Measurements from ENCODE around the gene ARHGAP24.

ARHGAP24 gene

GRCh38 chr4:85747882-85748491, 273.0 kb downstream of the ARHGAP24 start:
- no peaks in the 10 kb centered on the region for H3K36me3 ChIP-seq (ENCODE audit: control insufficient read depth in 1 of 2, insufficient read depth in 2 of 2, low read length in 2 of 2)
- H3K4me3 ChIP-seq (ENCODE audit: low read depth in 1 of 2, low read length in 2 of 2): no peak overlapping the region
- no peaks in the 10 kb centered on the region for H3K27me3 ChIP-seq (ENCODE audit: low read depth, low read length)
- no peak overlapping the region for H3K27ac ChIP-seq (ENCODE audit: low read length)
- no peaks in the 10 kb centered on the region for H3K4me1 ChIP-seq (ENCODE audit: control insufficient read depth in 1 of 2, insufficient read depth in 2 of 2, low read length in 2 of 2)
- H3K9me3 ChIP-seq (ENCODE audit: control insufficient read depth in 1 of 2, low read length in 2 of 2): no peaks in the 10 kb centered on the region

GRCh38 chr4:85748654-85749053, 273.7 kb downstream of the ARHGAP24 start:
- Histone ChIP-seq H3K9me3 (ENCODE audit: control insufficient read depth in 1 of 2, low read length in 2 of 2) (no peaks in the 10 kb centered on the region), H3K27ac (ENCODE audit: low read length) (no peak overlapping the region), H3K4me3 (ENCODE audit: low read depth in 1 of 2, low read length in 2 of 2) (no peak overlapping the region), H3K4me1 (ENCODE audit: control insufficient read depth in 1 of 2, insufficient read depth in 2 of 2, low read length in 2 of 2) (no peaks in the 10 kb centered on the region), H3K27me3 (ENCODE audit: low read depth, low read length) (no peaks in the 10 kb centered on the region), H3K36me3 (ENCODE audit: control insufficient read depth in 1 of 2, insufficient read depth in 2 of 2, low read length in 2 of 2) (no peaks in the 10 kb centered on the region)

- no peaks in the 10 kb centered on the region for H3K36me3 ChIP-seq (ENCODE audit: control insufficient read depth in 1 of 2, insufficient read depth in 2 of 2, low read length in 2 of 2)
These were observed 276.9 kb downstream of the ARHGAP24 start for GRCh38 chr4:85751866-85752265.

GRCh38 chr4:85755285-85755684, 280.3 kb downstream of the ARHGAP24 start:
- Histone ChIP-seq H3K4me1 (ENCODE audit: control insufficient read depth in 1 of 2, insufficient read depth in 2 of 2, low read length in 2 of 2) (peaks cover under 1 to 4% of the 10 kb centered on the region in 2 donors), H3K4me3 (ENCODE audit: low read depth in 1 of 2, low read length in 2 of 2) (no peak overlapping the region), H3K27ac (ENCODE audit: low read length) (no peak overlapping the region), H3K27me3 (ENCODE audit: low read depth, low read length) (no peaks in the 10 kb centered on the region), H3K36me3 (ENCODE audit: control insufficient read depth in 1 of 2, insufficient read depth in 2 of 2, low read length in 2 of 2) (no peaks in the 10 kb centered on the region), H3K9me3 (ENCODE audit: control insufficient read depth in 1 of 2, low read length in 2 of 2) (no peaks in the 10 kb centered on the region)

More at GRCh38 chr4:85751866-85752265, 276.9 kb downstream of the ARHGAP24 start:
- peaks cover 0 to 4% of the 10 kb centered on the region in 2 donors for H3K4me1 ChIP-seq (ENCODE audit: control insufficient read depth in 1 of 2, insufficient read depth in 2 of 2, low read length in 2 of 2)
- H3K9me3 ChIP-seq (ENCODE audit: control insufficient read depth in 1 of 2, low read length in 2 of 2): no peaks in the 10 kb centered on the region
- no peak overlapping the region for H3K27ac ChIP-seq (ENCODE audit: low read length)
- no peaks in the 10 kb centered on the region for H3K27me3 ChIP-seq (ENCODE audit: low read depth, low read length)
- no peak overlapping the region for H3K4me3 ChIP-seq (ENCODE audit: low read depth in 1 of 2, low read length in 2 of 2)

- H3K27me3 ChIP-seq (ENCODE audit: low read depth, low read length): no peaks in the 10 kb centered on the region
- H3K4me1 ChIP-seq (ENCODE audit: control insufficient read depth in 1 of 2, insufficient read depth in 2 of 2, low read length in 2 of 2): peaks cover 8 to 19% of the 10 kb centered on the region in 2 donors
- no peak overlapping the region for H3K4me3 ChIP-seq (ENCODE audit: low read depth in 1 of 2, low read length in 2 of 2)
- H3K36me3 ChIP-seq (ENCODE audit: control insufficient read depth in 1 of 2, insufficient read depth in 2 of 2, low read length in 2 of 2): no peaks in the 10 kb centered on the region
- no peaks in the 10 kb centered on the region for H3K9me3 ChIP-seq (ENCODE audit: control insufficient read depth in 1 of 2, low read length in 2 of 2)
- no peak overlapping the region for H3K27ac ChIP-seq (ENCODE audit: low read length)
These were observed 282.0 kb downstream of the ARHGAP24 start for GRCh38 chr4:85756938-85757337.

- H3K4me1 ChIP-seq (ENCODE audit: control insufficient read depth in 1 of 2, insufficient read depth in 2 of 2, low read length in 2 of 2): peaks cover 23 to 33% of the 10 kb centered on the region in 2 donors
- no peaks in the 10 kb centered on the region for H3K36me3 ChIP-seq (ENCODE audit: control insufficient read depth in 1 of 2, insufficient read depth in 2 of 2, low read length in 2 of 2)
- no peak overlapping the region for H3K27ac ChIP-seq (ENCODE audit: low read length)
- no peaks in the 10 kb centered on the region for H3K27me3 ChIP-seq (ENCODE audit: low read depth, low read length)
- H3K4me3 ChIP-seq (ENCODE audit: low read depth in 1 of 2, low read length in 2 of 2): no peak overlapping the region
- no peaks in the 10 kb centered on the region for H3K9me3 ChIP-seq (ENCODE audit: control insufficient read depth in 1 of 2, low read length in 2 of 2)
These were observed 284.4 kb downstream of the ARHGAP24 start for GRCh38 chr4:85759388-85759787.

GRCh38 chr4:85760511-85760910, 285.6 kb downstream of the ARHGAP24 start:
- H3K27me3 ChIP-seq (ENCODE audit: low read depth, low read length): no peaks in the 10 kb centered on the region
- H3K36me3 ChIP-seq (ENCODE audit: control insufficient read depth in 1 of 2, insufficient read depth in 2 of 2, low read length in 2 of 2): no peaks in the 10 kb centered on the region
- H3K9me3 ChIP-seq (ENCODE audit: control insufficient read depth in 1 of 2, low read length in 2 of 2): no peaks in the 10 kb centered on the region
- no peak overlapping the region for H3K27ac ChIP-seq (ENCODE audit: low read length)
- no peak overlapping the region for H3K4me3 ChIP-seq (ENCODE audit: low read depth in 1 of 2, low read length in 2 of 2)
- H3K4me1 ChIP-seq (ENCODE audit: control insufficient read depth in 1 of 2, insufficient read depth in 2 of 2, low read length in 2 of 2): peaks cover 23 to 30% of the 10 kb centered on the region in 2 donors

- peak overlapping the region; percentile 52 for H3K27ac ChIP-seq (ENCODE audit: low read length)
- peak overlapping the region in 1 of 2 donors; percentile 24 for H3K4me3 ChIP-seq (ENCODE audit: low read depth in 1 of 2, low read length in 2 of 2)
- H3K27me3 ChIP-seq (ENCODE audit: low read depth, low read length): no peaks in the 10 kb centered on the region
- H3K36me3 ChIP-seq (ENCODE audit: control insufficient read depth in 1 of 2, insufficient read depth in 2 of 2, low read length in 2 of 2): no peaks in the 10 kb centered on the region
- peaks cover 23 to 30% of the 10 kb centered on the region in 2 donors for H3K4me1 ChIP-seq (ENCODE audit: control insufficient read depth in 1 of 2, insufficient read depth in 2 of 2, low read length in 2 of 2)
- H3K9me3 ChIP-seq (ENCODE audit: control insufficient read depth in 1 of 2, low read length in 2 of 2): no peaks in the 10 kb centered on the region
These were observed 287.0 kb downstream of the ARHGAP24 start for GRCh38 chr4:85761803-85762528.

GRCh38 chr4:85762529-85762871, 287.6 kb downstream of the ARHGAP24 start:
- Histone ChIP-seq H3K4me1 (ENCODE audit: control insufficient read depth in 1 of 2, insufficient read depth in 2 of 2, low read length in 2 of 2) (peaks cover 23 to 30% of the 10 kb centered on the region in 2 donors), H3K4me3 (ENCODE audit: low read depth in 1 of 2, low read length in 2 of 2) (no peak overlapping the region), H3K27ac (ENCODE audit: low read length) (peak overlapping the region; percentile 52), H3K36me3 (ENCODE audit: control insufficient read depth in 1 of 2, insufficient read depth in 2 of 2, low read length in 2 of 2) (no peaks in the 10 kb centered on the region), H3K9me3 (ENCODE audit: control insufficient read depth in 1 of 2, low read length in 2 of 2) (no peaks in the 10 kb centered on the region), H3K27me3 (ENCODE audit: low read depth, low read length) (no peaks in the 10 kb centered on the region)

GRCh38 chr4:85763202-85763601, 288.3 kb downstream of the ARHGAP24 start:
- Histone ChIP-seq H3K4me3 (ENCODE audit: low read depth in 1 of 2, low read length in 2 of 2) (no peak overlapping the region), H3K9me3 (ENCODE audit: control insufficient read depth in 1 of 2, low read length in 2 of 2) (no peaks in the 10 kb centered on the region), H3K4me1 (ENCODE audit: control insufficient read depth in 1 of 2, insufficient read depth in 2 of 2, low read length in 2 of 2) (peaks cover 23 to 30% of the 10 kb centered on the region in 2 donors), H3K27ac (ENCODE audit: low read length) (no peak overlapping the region), H3K27me3 (ENCODE audit: low read depth, low read length) (no peaks in the 10 kb centered on the region), H3K36me3 (ENCODE audit: control insufficient read depth in 1 of 2, insufficient read depth in 2 of 2, low read length in 2 of 2) (no peaks in the 10 kb centered on the region)

GRCh38 chr4:85767649-85768048, 292.7 kb downstream of the ARHGAP24 start:
- H3K9me3 ChIP-seq (ENCODE audit: control insufficient read depth in 1 of 2, low read length in 2 of 2): no peaks in the 10 kb centered on the region
- H3K36me3 ChIP-seq (ENCODE audit: control insufficient read depth in 1 of 2, insufficient read depth in 2 of 2, low read length in 2 of 2): no peaks in the 10 kb centered on the region
- H3K4me3 ChIP-seq (ENCODE audit: low read depth in 1 of 2, low read length in 2 of 2): no peak overlapping the region
- H3K27me3 ChIP-seq (ENCODE audit: low read depth, low read length): no peaks in the 10 kb centered on the region
- H3K4me1 ChIP-seq (ENCODE audit: control insufficient read depth in 1 of 2, insufficient read depth in 2 of 2, low read length in 2 of 2): peaks cover 7 to 8% of the 10 kb centered on the region in 2 donors
- H3K27ac ChIP-seq (ENCODE audit: low read length): no peak overlapping the region
